Kidney glomerular epithelial cell (primary cell): Measurements from ENCODE around the gene ERMARD.

Experiments used
- DNase-seq: peaks from one replicate; lab custom pipeline; 2025; lab: John Stamatoyannopoulos, UW

Gene ERMARD

GRCh38 chr6:169783971-169784820 is 32.8 kb downstream of the ERMARD start:
- DNase-seq, result no peak

GRCh38 chr6:169784821-169785340 is 33.5 kb downstream of the ERMARD start:
- DNase-seq, result no peak

DNA sequence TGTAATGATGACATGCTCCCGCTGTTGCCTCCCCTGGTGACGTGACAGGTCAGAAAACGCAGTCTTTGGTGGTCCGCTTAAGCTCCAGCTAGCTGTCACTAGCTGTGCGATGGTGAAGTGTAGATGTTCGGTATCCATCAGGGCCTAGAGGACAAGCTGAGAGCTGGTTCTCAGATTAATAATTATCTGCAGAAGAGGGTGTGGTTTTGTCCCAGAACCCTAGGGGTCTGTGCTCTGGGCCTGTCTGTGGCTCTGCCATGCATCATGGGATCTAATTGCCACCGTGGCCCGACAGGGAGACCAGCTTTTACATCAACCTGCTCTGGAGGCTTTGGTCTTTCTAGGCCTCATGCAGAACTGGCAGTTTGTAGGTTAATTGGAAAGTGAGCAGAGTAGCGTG is 34.1 kb downstream of the ERMARD start:
- DNase-seq, result no peak

GRCh38 chr6:169786349-169786748 is 34.9 kb downstream of the ERMARD start:
- no peak for DNase-seq

GRCh38 chr6:169787797-169788196 is 36.4 kb downstream of the ERMARD start:
- DNase-seq, result no peak

- DNase-seq, result no peak
These were observed 37.4 kb downstream of the ERMARD start for GRCh38 chr6:169788809-169789145.

DNA sequence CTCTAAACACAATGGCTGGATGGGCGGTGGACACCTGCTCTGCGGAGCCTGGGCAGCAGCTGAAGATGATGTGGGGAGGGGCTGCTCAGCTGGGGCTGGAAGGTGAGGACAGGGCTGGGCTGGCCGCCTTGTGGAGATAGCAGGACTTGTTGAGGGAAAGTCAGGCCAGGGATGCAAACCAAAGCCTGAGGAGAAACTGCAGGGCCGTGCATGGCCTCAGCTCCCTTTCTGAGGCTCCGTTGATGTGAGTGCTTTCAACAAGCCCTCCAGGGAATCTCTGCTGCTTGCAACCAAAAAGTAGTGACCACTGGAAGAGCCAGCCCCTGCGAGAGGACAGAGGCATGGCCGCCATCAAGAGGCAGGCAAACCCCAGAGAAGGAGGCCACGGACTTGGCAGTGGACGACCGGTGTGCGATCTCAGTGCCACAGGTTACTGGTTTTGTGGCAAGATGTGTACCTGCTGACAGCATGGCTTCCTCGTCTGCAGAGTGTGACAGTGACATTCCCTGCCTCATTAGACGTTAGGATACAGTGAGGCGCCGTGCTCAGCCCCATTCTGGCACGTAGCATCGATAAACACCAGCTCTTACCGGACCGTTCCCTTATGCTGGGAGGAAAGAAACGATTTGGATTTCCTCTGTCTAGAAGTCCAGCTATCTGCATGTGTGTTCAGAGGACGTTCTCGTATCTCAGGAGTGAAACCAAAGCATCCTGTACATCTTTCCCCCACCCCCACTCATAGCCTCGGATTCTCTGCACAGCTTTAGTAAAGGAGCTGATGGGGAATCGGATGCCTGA is 37.9 kb downstream of the ERMARD start:
- no peak for DNase-seq

DNA sequence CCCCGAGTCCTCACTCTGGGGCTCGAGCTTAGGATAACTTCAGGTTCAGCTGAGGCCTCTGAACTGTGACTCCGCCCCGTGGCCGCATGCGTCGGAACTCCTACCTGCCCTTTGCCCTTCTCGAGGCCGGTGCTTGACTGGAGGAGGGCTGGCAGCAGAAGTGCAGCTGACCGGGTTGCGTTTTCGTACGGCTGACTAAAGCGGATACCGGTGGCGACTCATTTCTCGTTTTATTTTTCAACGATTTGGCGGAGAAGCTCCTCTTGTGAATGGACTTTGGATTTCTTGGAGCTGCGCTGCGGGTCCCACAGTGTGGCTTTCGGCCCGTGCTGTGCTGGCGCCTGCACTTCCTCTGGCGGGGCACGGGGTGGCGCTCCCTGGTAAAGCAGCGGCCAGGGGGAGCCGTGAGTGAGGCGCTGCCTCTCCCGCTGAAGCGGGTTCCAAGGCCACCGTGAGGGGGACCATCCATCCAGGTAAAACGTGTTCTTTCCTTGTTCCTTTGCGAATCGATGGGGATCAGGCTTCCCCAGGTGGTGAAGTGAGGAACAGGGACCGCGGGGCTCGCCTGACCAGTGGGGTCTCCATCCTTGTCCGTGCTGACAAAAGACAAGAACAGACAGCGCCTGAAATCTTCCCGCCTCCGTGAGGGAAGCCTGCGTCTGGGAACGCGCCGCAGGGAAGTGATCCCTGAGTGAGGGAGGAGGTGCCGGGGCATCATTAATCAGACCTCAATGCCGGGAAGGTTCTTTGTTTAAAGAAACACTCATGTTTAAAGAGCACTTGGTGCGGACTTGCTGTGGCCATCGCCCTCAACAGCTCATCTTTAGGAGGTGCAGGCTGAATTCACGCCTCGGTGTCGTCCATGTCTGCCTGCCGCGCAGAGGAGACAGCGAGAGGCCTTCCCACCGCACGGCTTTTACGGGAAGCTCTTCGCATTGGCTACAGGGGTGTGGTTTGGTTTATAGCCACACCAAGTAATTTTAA is 38.8 kb downstream of the ERMARD start:
- peak; percentile 52 for DNase-seq

DNA sequence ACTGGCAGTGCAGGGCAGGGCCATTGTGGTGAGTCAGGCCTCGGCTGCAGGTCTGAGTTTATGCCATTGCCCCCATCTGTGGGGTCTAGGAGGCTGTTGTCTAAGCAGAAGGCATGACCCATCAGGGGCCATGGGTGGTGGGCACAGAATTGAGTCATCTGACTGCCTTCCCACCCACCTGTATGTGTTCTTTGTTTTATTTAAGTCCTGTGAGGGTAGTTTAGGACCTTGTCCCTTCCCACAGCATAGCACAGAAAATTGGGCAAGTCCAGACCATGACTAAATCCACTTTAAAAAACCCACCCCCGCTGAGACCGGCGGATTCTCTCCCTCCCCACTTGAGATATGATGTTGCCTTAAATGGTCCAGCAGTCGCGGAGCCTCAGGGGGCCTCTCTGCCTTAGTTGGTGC is 40.3 kb downstream of the ERMARD start:
- no peak for DNase-seq

DNA sequence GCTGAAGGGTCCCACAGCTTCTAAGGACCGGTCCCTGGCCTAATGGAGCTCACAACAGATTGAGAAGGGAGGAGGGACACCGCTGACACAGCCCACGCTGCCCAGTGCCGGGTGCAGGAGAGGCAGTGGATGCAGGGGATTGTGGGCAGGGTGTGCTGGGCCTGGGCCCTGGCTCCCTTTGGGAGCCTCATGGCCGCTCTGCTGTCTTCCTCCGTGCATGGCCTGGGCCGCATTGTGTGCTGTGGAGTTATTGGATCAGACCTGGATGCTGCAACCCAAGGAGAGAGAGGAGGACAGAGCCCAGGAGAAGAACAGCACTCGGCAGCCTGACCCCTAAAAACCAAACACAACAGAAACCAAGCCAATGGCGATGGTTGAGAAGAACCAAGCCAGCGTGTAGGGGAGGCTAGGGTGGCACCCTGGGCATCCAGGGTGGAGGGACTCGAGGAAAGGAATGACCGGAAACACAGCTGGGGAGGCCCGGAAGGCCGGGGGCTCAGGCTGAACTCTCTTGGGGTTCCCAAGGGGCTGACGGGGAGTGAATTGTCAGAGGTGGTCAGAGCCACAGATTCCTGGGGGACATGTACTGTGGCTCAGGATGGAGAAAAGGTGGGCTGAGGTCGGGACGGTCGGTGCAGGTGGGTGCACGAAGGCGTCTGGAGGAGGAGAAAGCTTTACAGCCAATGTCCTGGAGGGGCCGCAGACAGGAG is 41.0 kb downstream of the ERMARD start:
- DNase-seq, result no peak

GRCh38 chr6:169793408-169793807 is 42.0 kb downstream of the ERMARD start:
- DNase-seq, result no peak

- no peak for DNase-seq
These were observed 43.1 kb downstream of the ERMARD start for GRCh38 chr6:169794317-169795055.

GRCh38 chr6:169795196-169795595 is 43.8 kb downstream of the ERMARD start:
- DNase-seq, result no peak

DNA sequence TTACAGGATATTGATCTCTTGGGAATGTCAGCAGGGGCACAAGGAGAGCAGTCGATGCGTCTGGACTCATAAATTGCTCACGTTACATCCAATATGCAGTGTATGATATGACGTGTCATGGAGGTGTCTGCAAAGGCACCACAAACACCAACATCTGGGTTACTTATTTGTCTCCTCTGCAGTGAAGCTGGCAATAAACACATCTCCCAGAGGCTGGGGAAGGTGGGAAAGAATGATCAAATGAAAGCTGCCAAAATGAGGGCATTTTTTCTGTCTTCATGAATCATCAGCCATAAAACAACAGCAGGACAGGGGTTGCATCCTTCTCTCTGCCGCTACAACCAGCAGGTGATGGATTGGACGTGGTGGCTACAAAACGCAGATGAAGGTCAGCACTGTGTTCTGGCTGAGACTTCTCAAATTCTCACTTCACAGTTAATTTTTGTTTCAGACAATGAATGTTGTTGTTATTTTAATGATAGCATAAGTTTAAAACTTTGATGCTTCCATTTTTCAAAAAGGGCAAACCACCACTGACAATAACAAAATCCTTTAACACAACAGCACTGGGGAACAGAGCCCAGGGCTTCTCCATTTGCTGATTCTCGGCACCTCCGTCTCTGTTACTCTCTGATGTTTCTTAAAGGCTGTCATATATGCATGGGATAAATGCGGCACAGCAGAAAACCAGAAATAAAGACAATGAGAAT is 47.5 kb downstream of the ERMARD start:
- no peak for DNase-seq

DNA sequence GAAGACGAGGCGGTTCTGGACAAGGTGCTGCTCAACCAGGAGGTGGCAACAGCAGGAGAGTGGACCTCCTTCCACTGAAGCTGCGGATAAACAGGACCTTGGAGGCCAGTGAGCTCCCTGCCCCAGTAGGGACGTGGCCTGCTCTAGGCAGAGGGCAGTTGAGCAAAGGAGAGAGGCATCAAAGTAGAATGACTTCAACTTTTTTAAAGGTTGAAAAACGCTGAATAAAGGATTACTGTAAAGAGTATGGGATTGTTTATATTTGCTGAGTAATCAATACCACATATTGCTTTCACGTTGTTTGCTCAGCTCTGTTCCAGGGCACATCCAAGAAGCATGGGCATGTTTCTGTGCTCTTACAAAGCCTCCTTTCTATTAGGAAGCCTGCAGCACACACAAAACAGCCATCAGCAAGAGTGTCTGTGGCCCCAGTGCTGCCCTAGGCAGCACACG is 48.1 kb downstream of the ERMARD start:
- no peak for DNase-seq

GRCh38 chr6:169800116-169800667 is 48.8 kb downstream of the ERMARD start:
- no peak for DNase-seq

DNA sequence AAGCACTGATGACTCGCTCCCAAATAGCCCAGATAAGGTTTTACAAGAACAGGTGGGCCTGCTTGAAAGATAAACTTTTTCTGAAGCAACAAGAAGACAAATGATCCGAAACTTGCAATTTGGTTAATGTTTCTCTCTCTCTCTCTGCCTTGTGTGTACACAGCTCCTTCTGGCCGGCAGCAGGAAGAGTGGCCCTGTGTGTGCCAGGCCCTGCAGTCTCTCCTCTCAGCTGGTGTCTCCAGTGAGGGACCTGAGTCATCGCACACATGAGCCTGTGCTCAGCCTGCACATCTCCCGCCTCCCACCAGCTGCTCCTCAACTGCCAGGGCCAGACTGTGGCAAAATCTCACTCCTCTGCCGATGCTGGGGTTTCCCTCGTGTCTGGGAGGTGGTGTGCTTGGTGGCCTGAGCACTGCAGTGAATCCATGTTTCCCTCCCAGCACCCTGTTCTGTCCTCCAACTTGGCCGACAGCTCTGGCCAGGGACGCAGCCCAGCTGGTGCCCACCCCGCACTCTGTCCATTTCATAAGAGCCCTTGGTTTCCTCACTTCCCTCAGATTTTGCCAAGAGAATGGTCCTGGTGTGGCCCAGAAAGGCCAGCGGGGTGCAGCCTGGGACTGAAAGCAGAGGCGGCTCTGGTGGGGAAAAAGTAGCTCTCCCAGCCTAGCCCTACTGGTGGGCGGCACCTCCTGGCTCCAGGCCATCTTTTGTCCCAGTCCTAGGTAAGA is 49.4 kb downstream of the ERMARD start:
- peak; percentile 64 for DNase-seq

- DNase-seq, result no peak
These were observed 50.2 kb downstream of the ERMARD start for GRCh38 chr6:169801396-169802160.
